ENCODE measurements around the gene MYO1G. TPM values are rescaled to one million over a fixed set of nuclear protein-coding genes. Genes with fewer than 3 reads are reported as not detected.

The MYO1G gene
- total and polyA plus RNA-seq, 9 of the 15 experiments (the other 6 are each of a cell fraction or from before 2014, with no cell fraction given): 0.03 to 0.62 (median 0.13) TPM; not detected in 1

DNA sequence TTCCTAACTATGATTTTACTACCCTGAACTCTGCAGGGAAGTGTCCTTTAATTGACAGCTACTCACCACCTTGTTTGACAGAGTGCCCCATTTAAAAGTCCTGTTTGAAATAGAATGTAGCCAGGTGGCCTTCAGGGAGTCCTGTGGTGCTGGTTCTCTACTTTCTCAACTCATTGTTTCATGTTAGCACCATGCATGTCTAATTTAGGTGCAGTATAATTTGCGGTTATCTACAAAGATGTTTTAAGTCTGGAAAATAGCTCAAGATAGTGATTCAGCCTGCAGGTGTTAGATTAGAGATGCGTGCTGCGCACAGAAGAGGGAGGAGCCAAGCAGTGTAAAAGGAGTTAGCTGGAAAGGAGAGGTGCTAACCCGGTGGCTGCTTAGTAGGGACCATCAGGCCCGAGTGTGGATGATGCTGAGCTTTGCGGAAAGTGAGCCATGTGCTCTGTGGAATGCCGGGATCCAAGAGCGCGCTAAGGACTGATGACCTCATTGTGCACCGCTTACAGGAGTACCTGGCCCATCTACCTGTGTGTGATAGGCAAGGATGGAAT lies 22.4 kb upstream of the MYO1G start (continued):
- TF ChIP-seq CTBP1 (IDR thresholded peaks at IDR 0.05; ENCODE audit: borderline replicate concordance): peak; percentile 81
- TF ChIP-seq HDAC2 (IDR thresholded peaks at IDR 0.05): peak; percentile 68; the same call in 1 of the 2 replicates
- TF ChIP-seq CCNT2 (IDR thresholded peaks at IDR 0.05; ENCODE audit: borderline replicate concordance, extremely low read depth, insufficient read length, low read depth, low read length): no peak
- no peak for TF ChIP-seq HOXB6 (CRISPR knock-in tag; IDR thresholded peaks at IDR 0.05; ENCODE audit: borderline replicate concordance)
- TF ChIP-seq NFIC (IDR thresholded peaks at IDR 0.05): peak; percentile 45; the same call in 1 of the 2 replicates
- no peak for TF ChIP-seq KLF6 (CRISPR knock-in tag; IDR thresholded peaks at IDR 0.05; ENCODE audit: borderline replicate concordance)
- TF ChIP-seq U2AF2 (optimal IDR thresholded peaks at IDR 0.05; ENCODE audit: low read depth, low read length): no peak
- TF ChIP-seq TEAD2 (tag; IDR thresholded peaks at IDR 0.05): no peak
- TF ChIP-seq, protein P1, sequence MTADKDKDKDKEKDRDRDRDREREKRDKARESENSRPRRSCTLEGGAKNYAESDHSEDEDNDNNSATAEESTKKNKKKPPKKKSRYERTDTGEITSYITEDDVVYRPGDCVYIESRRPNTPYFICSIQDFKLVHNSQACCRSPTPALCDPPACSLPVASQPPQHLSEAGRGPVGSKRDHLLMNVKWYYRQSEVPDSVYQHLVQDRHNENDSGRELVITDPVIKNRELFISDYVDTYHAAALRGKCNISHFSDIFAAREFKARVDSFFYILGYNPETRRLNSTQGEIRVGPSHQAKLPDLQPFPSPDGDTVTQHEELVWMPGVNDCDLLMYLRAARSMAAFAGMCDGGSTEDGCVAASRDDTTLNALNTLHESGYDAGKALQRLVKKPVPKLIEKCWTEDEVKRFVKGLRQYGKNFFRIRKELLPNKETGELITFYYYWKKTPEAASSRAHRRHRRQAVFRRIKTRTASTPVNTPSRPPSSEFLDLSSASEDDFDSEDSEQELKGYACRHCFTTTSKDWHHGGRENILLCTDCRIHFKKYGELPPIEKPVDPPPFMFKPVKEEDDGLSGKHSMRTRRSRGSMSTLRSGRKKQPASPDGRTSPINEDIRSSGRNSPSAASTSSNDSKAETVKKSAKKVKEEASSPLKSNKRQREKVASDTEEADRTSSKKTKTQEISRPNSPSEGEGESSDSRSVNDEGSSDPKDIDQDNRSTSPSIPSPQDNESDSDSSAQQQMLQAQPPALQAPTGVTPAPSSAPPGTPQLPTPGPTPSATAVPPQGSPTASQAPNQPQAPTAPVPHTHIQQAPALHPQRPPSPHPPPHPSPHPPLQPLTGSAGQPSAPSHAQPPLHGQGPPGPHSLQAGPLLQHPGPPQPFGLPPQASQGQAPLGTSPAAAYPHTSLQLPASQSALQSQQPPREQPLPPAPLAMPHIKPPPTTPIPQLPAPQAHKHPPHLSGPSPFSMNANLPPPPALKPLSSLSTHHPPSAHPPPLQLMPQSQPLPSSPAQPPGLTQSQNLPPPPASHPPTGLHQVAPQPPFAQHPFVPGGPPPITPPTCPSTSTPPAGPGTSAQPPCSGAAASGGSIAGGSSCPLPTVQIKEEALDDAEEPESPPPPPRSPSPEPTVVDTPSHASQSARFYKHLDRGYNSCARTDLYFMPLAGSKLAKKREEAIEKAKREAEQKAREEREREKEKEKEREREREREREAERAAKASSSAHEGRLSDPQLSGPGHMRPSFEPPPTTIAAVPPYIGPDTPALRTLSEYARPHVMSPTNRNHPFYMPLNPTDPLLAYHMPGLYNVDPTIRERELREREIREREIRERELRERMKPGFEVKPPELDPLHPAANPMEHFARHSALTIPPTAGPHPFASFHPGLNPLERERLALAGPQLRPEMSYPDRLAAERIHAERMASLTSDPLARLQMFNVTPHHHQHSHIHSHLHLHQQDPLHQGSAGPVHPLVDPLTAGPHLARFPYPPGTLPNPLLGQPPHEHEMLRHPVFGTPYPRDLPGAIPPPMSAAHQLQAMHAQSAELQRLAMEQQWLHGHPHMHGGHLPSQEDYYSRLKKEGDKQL (CRISPR knock-in tag; IDR thresholded peaks at IDR 0.05; ENCODE audit: borderline replicate concordance): no peak
- no peak for TF ChIP-seq ETV1 (tag; conservative IDR thresholded peaks at IDR 0.05; ENCODE audit: low read depth)
- TF ChIP-seq NR2C1 (IDR thresholded peaks at IDR 0.05): no peak
- no peak for TF ChIP-seq NR2C1 (tag; IDR thresholded peaks at IDR 0.05)
- 0 out of 2 replicates have a peak, but pooled peaks have one; percentile 17 for TF ChIP-seq CREB3L1 (IDR thresholded peaks at IDR 0.05; ENCODE audit: borderline replicate concordance, low read depth)
- no peak for TF ChIP-seq GATAD2B (IDR thresholded peaks at IDR 0.05; ENCODE audit: borderline replicate concordance)
- TF ChIP-seq MCM2 (IDR thresholded peaks at IDR 0.05; ENCODE audit: low read depth): no peak
- no peak for TF ChIP-seq RBM22 (IDR thresholded peaks at IDR 0.05; ENCODE audit: low read depth, low read length, poor library complexity, severe bottlenecking)
- TF ChIP-seq UBTF (IDR thresholded peaks at IDR 0.05; ENCODE audit: borderline replicate concordance in 1 of 2, low read depth in 2 of 2, low read length in 2 of 2): no peak
- TF ChIP-seq ZNF121 (CRISPR knock-in tag; conservative IDR thresholded peaks at IDR 0.05): no peak
